ENCODE results near the gene ZNF141.
A peak's percentile ranks its signal among the peaks of the same experiment; 100 is the strongest.
"Not testable (repeated sequence)": the region's sequence is repeated elsewhere in the genome, so short reads cannot be mapped to it uniquely, and the experiment has no call there.

Gene ZNF141

GRCh38 chr4:337143-337931, at the start of gene ZNF141:
ZNF141 (plus strand) TSS chr4:337814; CDS start chr4:337984, 170 bp downstream.
- DNase-seq (ENCODE audit: low read depth): peak; percentile 86

DNA sequence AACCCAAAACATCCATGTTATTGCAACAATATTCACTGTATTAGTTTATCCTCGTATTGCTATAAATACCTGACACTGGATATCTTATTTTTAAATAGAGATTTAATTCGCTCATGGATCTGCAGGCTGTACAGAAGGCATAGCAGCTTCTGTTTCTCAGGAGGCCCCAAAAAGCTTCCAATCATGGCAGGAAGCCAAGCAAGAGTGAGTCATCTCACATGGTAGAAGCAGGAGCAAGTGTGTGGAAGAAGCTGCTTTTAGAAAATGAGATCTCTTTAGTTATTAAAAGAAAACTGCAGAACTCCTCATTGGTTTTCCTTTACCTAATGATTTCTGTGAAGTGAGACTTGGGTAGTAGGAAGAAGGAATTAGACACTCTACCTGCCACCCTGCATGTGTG, 48.7 kb upstream of the ZNF141 start:
- no peak for DNase-seq (ENCODE audit: low read depth)

GRCh38 chr4:294732-295131, 42.9 kb upstream of the ZNF141 start:
- no peak for DNase-seq (ENCODE audit: low read depth)

GRCh38 chr4:302381-302780, 35.2 kb upstream of the ZNF141 start:
- DNase-seq (ENCODE audit: low read depth): no peak

DNA sequence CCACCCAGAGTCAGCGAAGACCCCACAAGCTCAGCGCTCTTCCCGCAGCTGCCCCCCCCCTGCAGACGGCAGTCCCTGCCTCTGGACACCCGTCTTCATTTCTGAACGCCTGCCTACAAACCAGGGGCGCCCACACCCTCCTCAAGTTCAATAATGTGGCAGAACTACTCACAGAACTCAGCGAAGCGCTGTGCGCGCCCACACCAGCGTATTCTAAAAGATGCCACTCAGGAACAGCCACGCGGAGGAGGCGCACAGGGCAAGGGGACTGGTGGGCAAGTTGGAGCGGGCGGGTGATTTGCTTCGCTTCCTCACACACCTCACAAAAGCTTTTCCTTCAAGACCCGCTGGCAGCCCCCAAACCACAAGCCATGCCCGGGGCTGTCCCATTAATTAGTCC, 33.1 kb upstream of the ZNF141 start:
- not testable (repeated sequence) for DNase-seq (ENCODE audit: low read depth)

DNA sequence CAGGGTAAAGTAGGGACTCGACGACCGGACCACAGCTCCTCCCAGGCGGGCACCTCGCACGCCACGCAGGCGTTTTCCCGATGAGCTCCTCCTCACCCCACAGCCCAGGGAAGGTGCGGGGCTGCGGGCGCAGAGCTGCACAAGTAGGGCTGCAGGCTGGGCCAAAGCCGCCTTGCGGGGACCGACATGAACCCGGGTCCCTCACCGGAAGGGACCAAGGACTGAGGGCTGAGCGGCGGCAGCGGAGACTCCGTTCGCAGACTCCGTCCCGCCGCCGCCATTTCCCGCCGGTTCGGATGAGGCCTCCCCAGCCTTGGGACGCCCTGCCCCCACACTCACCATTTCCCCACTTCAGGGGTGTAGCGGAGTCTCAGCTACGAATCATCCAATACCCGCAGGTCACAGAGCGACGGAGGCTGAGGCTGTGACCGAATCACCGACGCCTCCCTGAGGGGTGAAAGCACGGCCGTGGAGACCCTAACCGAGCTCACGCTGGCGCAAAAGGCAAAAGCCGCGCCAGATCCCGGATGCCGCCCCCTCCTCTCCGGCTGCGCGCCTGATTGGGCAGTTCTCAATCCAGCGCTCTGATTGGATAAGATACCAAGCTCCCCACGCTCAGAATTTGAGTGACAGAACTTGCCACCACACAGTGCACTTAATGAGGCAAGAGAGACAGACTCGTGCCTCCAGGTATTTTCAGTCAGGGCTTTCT, 32.5 kb upstream of the ZNF141 start, which contains the start of gene ZNF732:
ZNF732 (minus strand) TSS at position 506 of the 712 bp plus-strand sequence; CDS start at position 342, 164 bp downstream.
- no peak for DNase-seq (ENCODE audit: low read depth)

DNA sequence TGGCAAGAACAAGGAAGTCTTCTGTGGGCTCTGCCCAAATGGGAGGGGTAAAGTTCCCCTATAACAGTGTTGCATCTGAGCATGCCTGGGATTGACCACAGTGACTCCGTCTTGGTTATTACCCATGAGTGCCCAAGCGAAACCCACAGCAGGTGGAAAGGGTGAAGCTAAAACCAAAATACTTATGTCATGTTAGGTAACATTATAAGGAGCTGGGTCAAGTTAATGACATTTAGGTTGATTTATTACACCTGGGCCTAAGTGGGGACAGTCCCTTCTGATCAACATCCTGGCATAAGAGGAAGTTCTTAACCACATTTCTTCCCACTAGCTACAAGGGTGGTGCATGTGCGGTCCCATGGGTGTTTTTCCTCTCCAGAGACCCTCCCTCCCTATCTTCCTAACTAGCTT, 31.1 kb upstream of the ZNF141 start:
- no peak for DNase-seq (ENCODE audit: low read depth)

DNA sequence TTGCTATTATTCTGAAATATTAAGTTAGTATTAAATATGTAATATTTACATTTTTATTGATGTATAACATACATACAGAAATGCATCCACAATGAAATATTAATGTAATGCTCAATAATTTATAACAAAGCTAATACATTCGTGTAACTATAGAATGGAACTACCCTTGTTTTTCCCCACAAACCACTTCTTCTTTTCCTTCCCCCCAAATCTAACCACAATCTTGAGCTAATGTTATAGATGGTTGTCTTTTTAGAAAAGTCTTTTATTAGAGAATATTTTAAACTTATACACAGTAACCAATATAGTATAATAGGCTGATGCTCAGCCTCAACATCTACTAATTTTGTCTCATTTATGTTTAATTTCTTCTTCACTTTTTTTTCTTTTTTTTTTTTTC, 27.8 kb upstream of the ZNF141 start:
- DNase-seq (ENCODE audit: low read depth): no peak

DNA sequence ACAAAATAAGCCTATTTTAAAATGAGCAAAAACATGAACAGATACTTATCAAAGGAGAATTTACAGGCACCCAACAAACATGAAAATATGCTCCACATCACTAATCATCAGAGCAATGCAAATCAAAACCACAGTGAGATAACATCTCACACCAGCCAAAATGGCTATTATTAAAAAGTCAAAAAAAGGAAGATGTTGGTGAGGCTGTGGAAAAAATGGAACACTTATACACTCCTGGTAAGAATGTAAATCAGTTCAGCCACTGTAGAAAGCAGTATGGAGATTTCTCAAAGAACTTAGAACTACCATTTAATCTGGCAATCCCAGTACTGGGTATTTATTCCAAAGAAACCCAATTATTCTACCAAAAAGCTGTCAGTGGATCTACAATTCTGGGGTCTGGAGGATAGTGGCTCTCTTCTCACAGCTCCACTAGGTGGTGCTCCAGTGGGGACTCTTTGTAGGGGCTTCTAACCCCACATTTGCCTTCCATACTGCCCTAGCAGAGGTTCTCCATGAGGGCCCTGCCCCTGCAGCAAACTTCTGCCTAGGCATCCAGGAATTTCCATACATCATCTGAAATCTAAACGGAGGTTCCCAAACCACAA, 23.2 kb upstream of the ZNF141 start:
- DNase-seq (ENCODE audit: low read depth): no peak

GRCh38 chr4:328729-329128, 8.9 kb upstream of the ZNF141 start:
- DNase-seq (ENCODE audit: low read depth): no peak

GRCh38 chr4:335515-335914, 2.1 kb upstream of the ZNF141 start:
- DNase-seq (ENCODE audit: low read depth): no peak

DNA sequence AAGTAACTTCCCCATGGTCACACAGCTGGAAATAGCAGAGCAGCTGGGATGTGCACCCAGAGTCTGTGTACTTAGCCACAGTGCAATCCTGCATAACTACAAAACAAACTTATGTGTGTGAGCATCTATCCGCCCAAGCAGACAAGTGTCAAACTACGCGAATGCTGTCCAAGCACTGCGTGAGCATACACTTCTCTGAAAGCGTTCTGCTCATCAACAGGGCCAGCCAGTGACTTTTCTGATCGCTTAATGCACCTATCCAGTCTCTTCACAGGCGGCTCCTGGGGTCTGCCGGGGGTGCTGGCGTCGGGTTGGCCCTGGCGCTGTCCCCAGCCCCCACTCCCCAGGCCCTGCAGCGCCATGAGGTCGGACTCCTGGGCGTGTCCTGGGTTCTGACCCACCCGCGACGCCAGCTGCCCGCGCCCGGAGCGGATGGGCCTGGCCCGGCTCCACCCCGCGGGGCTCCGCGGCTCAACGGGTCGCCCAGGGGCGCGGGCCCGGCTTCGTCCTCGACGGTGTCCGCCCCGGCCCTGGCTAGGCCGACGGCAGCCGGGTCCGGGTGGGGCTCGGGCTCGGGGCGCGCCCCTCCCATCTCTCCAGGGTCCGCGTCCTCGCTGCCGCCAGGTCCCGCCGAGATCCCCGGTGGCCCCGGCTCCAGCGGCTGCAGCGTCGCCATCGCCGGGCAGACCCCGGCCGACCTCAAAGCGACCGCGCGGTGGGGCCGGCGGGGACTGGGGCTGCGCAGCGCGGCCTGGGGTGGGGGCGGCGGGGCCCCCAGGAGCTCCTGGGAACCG, 1.3 kb upstream of the ZNF141 start:
- no peak for DNase-seq (ENCODE audit: low read depth)

GRCh38 chr4:336893-337142, 796 bp upstream of the ZNF141 start:
- DNase-seq (ENCODE audit: low read depth): no peak

- peak; percentile 53 for DNase-seq (ENCODE audit: low read depth)
Observed at GRCh38 chr4:337932-338758, 531 bp downstream of the ZNF141 start.

DNA sequence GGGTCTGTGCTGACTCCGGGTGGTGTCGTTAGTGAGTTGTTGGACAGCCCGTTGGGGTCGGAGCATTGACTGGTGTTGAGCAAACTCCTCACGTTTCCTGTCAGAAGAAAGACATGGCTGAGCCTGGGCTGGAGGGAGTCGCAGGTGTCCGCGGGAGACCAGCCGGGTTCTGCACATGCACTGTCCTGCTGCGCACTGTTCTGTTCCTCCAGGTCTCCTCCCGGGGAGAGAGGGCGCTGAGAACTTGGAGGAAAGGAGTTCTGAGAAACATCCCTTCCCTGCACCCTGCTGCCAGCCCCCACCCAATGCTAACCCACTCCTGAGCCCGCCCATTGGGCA, 1.1 kb downstream of the ZNF141 start:
- no peak for DNase-seq (ENCODE audit: low read depth)

DNA sequence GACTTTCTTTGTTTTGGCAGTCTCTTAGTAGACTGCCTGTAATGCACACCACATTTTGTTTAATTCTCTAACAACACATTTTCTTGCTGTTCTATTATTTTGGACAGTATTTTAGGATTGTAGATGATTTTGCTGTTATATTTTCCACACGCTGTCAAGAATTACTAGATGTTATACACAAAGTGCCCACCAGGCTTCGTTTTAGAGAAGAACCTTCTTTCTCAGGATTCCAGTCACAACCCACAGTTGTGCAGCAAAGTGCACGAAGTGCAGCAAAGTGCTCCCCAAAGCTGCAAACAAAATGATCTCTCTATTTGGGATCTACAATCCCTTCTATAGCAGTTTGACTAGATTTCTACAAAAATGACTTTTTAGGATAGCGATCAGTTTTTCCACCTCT, 2.4 kb downstream of the ZNF141 start:
- no peak for DNase-seq (ENCODE audit: low read depth)

DNA sequence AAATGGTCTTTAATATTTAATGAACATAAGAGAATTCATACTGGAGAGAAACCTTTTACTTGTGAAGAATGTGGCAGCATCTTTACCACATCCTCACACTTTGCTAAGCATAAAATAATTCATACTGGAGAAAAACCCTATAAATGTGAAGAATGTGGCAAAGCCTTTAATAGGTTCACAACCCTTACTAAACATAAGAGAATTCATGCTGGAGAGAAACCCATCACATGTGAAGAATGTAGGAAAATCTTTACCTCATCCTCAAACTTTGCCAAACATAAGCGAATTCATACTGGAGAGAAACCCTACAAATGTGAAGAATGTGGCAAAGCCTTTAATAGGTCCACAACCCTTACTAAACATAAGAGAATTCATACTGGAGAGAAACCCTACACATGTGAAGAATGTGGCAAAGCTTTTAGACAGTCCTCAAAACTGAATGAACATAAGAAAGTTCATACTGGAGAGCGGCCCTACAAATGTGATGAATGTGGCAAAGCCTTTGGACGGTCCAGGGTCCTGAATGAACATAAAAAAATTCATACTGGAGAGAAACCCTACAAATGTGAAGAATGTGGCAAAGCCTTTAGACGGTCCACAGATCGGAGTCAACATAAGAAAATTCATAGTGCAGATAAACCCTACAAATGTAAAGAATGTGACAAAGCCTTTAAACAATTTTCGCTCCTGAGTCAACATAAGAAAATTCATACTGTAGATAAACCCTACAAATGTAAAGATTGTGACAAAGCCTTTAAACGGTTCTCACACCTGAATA, 35.6 kb downstream of the ZNF141 start:
- no peak for DNase-seq (ENCODE audit: low read depth)

DNA sequence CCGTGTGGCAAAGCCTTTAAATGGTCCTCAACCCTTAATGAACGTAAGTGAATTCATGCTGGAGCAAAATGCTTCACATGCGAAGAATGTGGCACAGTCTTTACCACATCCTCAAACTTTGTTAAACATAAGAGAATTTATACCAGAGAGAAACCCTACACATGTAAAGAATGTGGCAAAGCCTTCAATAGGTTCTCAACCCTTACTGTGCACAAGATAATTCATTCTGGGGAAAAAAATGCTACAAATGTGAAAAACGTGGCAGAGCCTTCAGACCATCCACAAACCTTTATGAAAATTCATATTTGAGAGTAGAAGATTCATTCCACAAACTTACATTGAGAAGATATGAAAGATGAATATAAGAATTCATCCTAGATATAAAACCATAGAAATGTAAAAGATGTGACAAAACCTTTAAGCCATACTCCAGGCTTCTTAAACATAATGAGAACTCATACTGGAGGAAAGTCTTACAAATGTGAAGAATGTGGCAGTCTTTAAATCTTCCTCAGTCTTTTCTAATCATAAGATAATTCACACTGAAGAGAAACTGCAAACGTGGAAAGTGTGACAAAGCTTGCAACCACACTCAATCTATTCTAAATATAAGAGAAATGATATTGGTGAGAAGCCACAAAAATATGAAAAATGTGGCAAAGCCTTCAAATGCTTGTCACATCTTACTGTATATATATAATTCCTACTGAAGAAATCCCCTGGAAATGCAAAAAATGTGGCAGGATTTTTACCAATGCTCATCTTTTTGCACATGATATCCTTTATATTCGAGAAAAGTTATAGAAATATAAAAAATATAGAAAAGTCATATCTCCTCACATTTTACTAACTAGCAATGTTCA, 36.9 kb downstream of the ZNF141 start:
- no peak for DNase-seq (ENCODE audit: low read depth)

GRCh38 chr4:384311-385010, 46.8 kb downstream of the ZNF141 start:
- no peak for DNase-seq (ENCODE audit: low read depth)
